Mesenchymal stem cell (in vitro differentiated cells and primary cell): ENCODE data around the gene UGT1A6. TPM values are rescaled to one million over a fixed set of nuclear protein-coding genes. Genes with fewer than 3 reads are reported as not detected.
"Not testable (repeated sequence)": the region's sequence is repeated elsewhere in the genome, so short reads cannot be mapped to it uniquely, and the experiment has no call there.

ENCODE experiments used
- DNase-seq: peaks from one replicate; pipeline ENCODE4 v3.0.0-alpha.2; 2013
- H2AFZ ChIP-seq: one replicate; pipeline ENCODE4 v1.6.1; 2013; ENCODE audit warnings: low read depth, mild to moderate bottlenecking, control low read depth, inconsistent platforms, low read length, moderate library complexity
- H2AK5ac ChIP-seq: 2 replicates; pipeline ENCODE4 v1.6.1; 2013; ENCODE audit warnings: low read length, moderate library complexity, mild to moderate bottlenecking, inconsistent platforms; ENCODE audit not compliant: severe bottlenecking
- H2BK120ac ChIP-seq: one replicate; pipeline ENCODE4 v1.6.1; 2013; ENCODE audit warnings: low read depth, mild to moderate bottlenecking, inconsistent platforms, low read length, moderate library complexity
- H2BK12ac ChIP-seq, 2 experiments: one replicate each; pipeline ENCODE4 v1.6.1; 2013; ENCODE audit warnings: inconsistent platforms in 2 of 2, low read length in 2 of 2, mild to moderate bottlenecking in 2 of 2, moderate library complexity in 2 of 2, control low read depth in 1 of 2
- H2BK15ac ChIP-seq: one replicate; pipeline ENCODE4 v1.6.1; 2013; ENCODE audit warnings: mild to moderate bottlenecking, low read depth, inconsistent platforms; ENCODE audit not compliant: poor library complexity, severe bottlenecking
- H2BK5ac ChIP-seq: 2 replicates; pipeline ENCODE4 v1.6.1; 2013; ENCODE audit warnings: low read depth, mild to moderate bottlenecking, low read length, control low read depth, inconsistent platforms; ENCODE audit not compliant: poor library complexity, severe bottlenecking
- H3K14ac ChIP-seq, 2 experiments: one replicate each; pipeline ENCODE4 v1.6.1; 2013; ENCODE audit warnings: inconsistent platforms in 2 of 2, low read length in 2 of 2, control low read depth in 1 of 2, mild to moderate bottlenecking in 1 of 2, moderate library complexity in 1 of 2
- H3K18ac ChIP-seq, 2 experiments: one replicate each; pipeline ENCODE4 v1.6.1; 2013; ENCODE audit warnings: inconsistent platforms in 2 of 2, low read length in 2 of 2, control low read depth in 1 of 2, low read depth in 1 of 2, mild to moderate bottlenecking in 1 of 2
- H3K23ac ChIP-seq, 2 experiments: one replicate each; pipeline ENCODE4 v1.6.1; 2013; ENCODE audit warnings: inconsistent platforms in 2 of 2, low read length in 2 of 2, mild to moderate bottlenecking in 2 of 2, moderate library complexity in 2 of 2, control low read depth in 1 of 2
- H3K27ac ChIP-seq: 2 replicates; pipeline ENCODE4 v1.5.1; 2013; ENCODE audit warnings: mild to moderate bottlenecking, moderate library complexity, low read length, control low read depth, inconsistent platforms; ENCODE audit not compliant: poor library complexity, severe bottlenecking
- H3K27me3 ChIP-seq, 2 experiments: 2 replicates each; pipeline versions ENCODE4 v1.6.1 to v1.7.0; 2013; ENCODE audit warnings: low read length in 2 of 2, mild to moderate bottlenecking in 2 of 2, moderate library complexity in 2 of 2, control low read depth in 1 of 2, inconsistent platforms in 1 of 2; ENCODE audit not compliant: control insufficient read depth in 1 of 2, insufficient read depth in 1 of 2
- H3K36me3 ChIP-seq, 2 experiments: 2 replicates each; pipeline versions ENCODE4 v1.6.1 to v1.7.0; 2013; ENCODE audit warnings: low read length in 2 of 2, control low read depth in 1 of 2, inconsistent platforms in 1 of 2, low read depth in 1 of 2, mild to moderate bottlenecking in 1 of 2; ENCODE audit not compliant: insufficient read depth in 2 of 2, control insufficient read depth in 1 of 2
- H3K4ac ChIP-seq, 2 experiments: one replicate each; pipeline ENCODE4 v1.6.1; 2013; ENCODE audit warnings: inconsistent platforms in 2 of 2, low read length in 2 of 2, mild to moderate bottlenecking in 2 of 2, moderate library complexity in 2 of 2, control low read depth in 1 of 2, low read depth in 1 of 2
- H3K4me1 ChIP-seq: 2 replicates; pipeline ENCODE4 v1.6.1; 2013; ENCODE audit warnings: low read depth, low read length, control low read depth; ENCODE audit not compliant: control insufficient read depth, insufficient read depth
- H3K4me2 ChIP-seq: 2 replicates; pipeline ENCODE4 v1.6.1; 2013; ENCODE audit warnings: low read length, mild to moderate bottlenecking, inconsistent platforms; ENCODE audit not compliant: poor library complexity, severe bottlenecking
- H3K4me3 ChIP-seq, 2 experiments: 2 replicates each; pipeline versions ENCODE4 v1.5.1 to v1.7.0; 2013; ENCODE audit warnings: low read length in 2 of 2, mild to moderate bottlenecking in 2 of 2, control low read depth in 1 of 2, low read depth in 1 of 2; ENCODE audit not compliant: insufficient read depth in 1 of 2
- H3K79me1 ChIP-seq: replicated peaks from 2 replicates; pipeline ENCODE4 v1.6.1; 2013; ENCODE audit warnings: mild to moderate bottlenecking, control low read depth, low read length, inconsistent platforms; ENCODE audit not compliant: poor library complexity, severe bottlenecking
- H3K9ac ChIP-seq: 2 replicates; pipeline ENCODE4 v1.7.0; 2013; ENCODE audit warnings: mild to moderate bottlenecking, low read length, moderate library complexity
- H3K9me3 ChIP-seq: 2 replicates; pipeline ENCODE4 v1.7.0; 2013; ENCODE audit warnings: mild to moderate bottlenecking, low read length; ENCODE audit not compliant: control insufficient read depth
- H4K8ac ChIP-seq: one replicate; pipeline ENCODE4 v1.6.1; 2013; ENCODE audit warnings: inconsistent platforms, mild to moderate bottlenecking, low read length, moderate library complexity
- H4K91ac ChIP-seq: one replicate; pipeline ENCODE4 v1.6.1; 2013; ENCODE audit warnings: mild to moderate bottlenecking, low read length, inconsistent platforms
- WGBS: methylation state at CpG from one replicate; pipeline ENCODE4 v1.1.7; 2013; ENCODE audit warnings: mixed read lengths; 5-methylcytosine and 5-hydroxymethylcytosine counted together
- polyA plus RNA-seq, 2 experiments: library from polyadenylated mRNA; stranded (reverse); fragments of 200-250 nt; gene quantifications; one replicate each; pipeline ENCODE4 v1.2.3, GENCODE V29; 2013

UGT1A6 gene
- polyA plus RNA-seq (2013, experiment 1 of 2), result not detected
- polyA plus RNA-seq (2013, experiment 2 of 2), result not detected

DNA sequence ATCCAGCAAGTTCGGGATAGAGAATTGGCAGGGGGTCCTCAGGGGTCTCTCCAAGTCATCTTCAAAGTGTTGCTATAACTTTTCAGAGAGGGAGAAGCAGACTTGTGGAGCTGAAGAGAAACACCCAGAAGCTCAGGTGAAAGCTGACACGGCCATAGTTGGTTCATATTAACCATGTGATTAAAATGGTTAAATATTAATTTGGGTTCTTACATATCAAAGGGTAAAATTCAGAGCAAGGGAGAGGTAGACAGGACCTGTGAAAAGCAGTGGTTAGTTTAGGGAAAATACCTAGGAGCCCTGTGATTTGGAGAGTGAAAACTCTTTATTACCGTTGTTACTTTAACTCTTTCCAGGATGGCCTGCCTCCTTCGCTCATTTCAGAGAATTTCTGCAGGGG is at the start of gene UGT1A6:
UGT1A6 (plus strand) TSS at position 243 of the 400 bp plus-strand sequence; CDS start at position 358, 115 bp downstream.
- H3K18ac ChIP-seq, result no peak within 1 kb of the TSS
- H3K27me3 ChIP-seq, result peaks cover 0 to 19% of the 10 kb centered on the region in 2 experiments
- H3K23ac ChIP-seq, result no peak within 1 kb of the TSS
- H2BK120ac ChIP-seq, result no peak within 1 kb of the TSS
- whole genome bisulfite sequencing, result 88% methylated on average over 4 of the region's 4 CpGs
- no peak within 1 kb of the TSS for H2BK5ac ChIP-seq
- H2AK5ac ChIP-seq, result no peak within 1 kb of the TSS
- H2BK12ac ChIP-seq, result no peak within 1 kb of the TSS
- H4K8ac ChIP-seq, result no peak within 1 kb of the TSS
- no peak within 1 kb of the TSS for H4K91ac ChIP-seq
- H3K36me3 ChIP-seq, result no peaks in the 10 kb centered on the region
- no peak within 1 kb of the TSS for H3K9ac ChIP-seq
- H3K4me2 ChIP-seq, result no peak within 1 kb of the TSS
- H2AFZ ChIP-seq, result no peak within 1 kb of the TSS
- H3K27ac ChIP-seq, result no peak within 1 kb of the TSS
- H2BK15ac ChIP-seq, result no peak within 1 kb of the TSS
- H3K4me1 ChIP-seq, result no peaks in the 10 kb centered on the region
- H3K14ac ChIP-seq, result no peak within 1 kb of the TSS
- H3K4me3 ChIP-seq, result no peak within 1 kb of the TSS
- no peaks in the 10 kb centered on the region for H3K79me1 ChIP-seq
- H3K4ac ChIP-seq, result no peak within 1 kb of the TSS
- no peak for DNase-seq
- H3K9me3 ChIP-seq, result no peaks in the 10 kb centered on the region

DNA sequence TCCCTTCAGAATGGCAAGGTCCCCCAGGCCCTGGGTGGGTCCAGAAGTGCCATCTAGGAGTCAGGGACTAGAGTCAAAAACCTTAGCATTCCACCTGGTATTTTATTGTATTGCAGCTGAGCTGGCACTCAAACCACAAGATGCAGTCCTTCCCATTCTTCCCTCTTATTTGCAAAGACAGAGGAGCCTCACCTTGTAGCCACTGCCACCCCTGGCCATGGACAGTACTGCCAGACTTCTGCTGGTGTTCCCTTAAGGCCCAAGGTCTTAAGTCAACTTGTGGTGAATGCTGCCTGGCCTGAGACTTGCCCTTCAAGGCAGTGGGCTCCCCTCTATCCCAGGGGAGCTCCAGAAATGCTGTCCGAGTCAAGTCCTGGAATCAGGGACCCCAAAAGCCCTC is 49.6 kb upstream of the UGT1A6 start:
- Histone ChIP-seq H2BK5ac (no peak overlapping the region), H3K9me3 (peaks cover 9% of the 10 kb centered on the region), H3K4me1 (no peaks in the 10 kb centered on the region), H3K4ac (no peak overlapping the region), H3K79me1 (no peaks in the 10 kb centered on the region), H3K4me2 (no peak overlapping the region), H3K14ac (no peak overlapping the region), H2AFZ (no peak overlapping the region), H3K4me3 (no peak overlapping the region), H3K27me3 (peaks cover 0 to 10% of the 10 kb centered on the region in 2 experiments), H3K18ac (no peak overlapping the region), H3K9ac (no peak overlapping the region), H2BK120ac (no peak overlapping the region), H4K8ac (no peak overlapping the region), H2AK5ac (no peak overlapping the region), H2BK15ac (no peak overlapping the region), H4K91ac (no peak overlapping the region), H3K23ac (no peak overlapping the region), H3K27ac (no peak overlapping the region), H3K36me3 (no peaks in the 10 kb centered on the region), H2BK12ac (no peak overlapping the region)
- 77% methylated on average over 1 of the region's 1 CpG for WGBS
- no peak for DNase-seq

DNA sequence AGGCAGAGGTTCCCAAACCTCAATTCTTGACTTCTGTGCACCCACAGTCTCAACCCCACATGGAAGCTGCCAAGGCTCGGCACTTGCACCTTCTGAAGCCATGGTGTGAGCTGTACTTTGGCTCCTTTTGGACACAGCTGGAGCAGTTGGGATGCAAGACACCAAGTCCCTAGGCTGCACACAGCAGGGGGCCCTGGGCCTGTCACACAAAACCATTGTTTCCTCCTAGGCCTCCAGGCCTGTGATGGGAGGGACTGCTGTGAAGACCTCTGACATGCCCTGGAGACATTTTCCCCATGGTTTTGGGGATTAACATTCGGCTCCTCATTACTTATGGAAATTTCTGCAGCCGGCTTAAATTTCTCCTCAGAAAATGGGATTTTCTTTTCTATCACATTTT is 46.7 kb upstream of the UGT1A6 start:
- H2AK5ac ChIP-seq, H3K4me2 ChIP-seq, DNase-seq, H4K91ac ChIP-seq, H3K4me1 ChIP-seq, H3K4me3 ChIP-seq, H3K23ac ChIP-seq, H3K9me3 ChIP-seq, H3K14ac ChIP-seq, H3K27me3 ChIP-seq, H3K9ac ChIP-seq, H3K18ac ChIP-seq, H2BK120ac ChIP-seq, H2BK12ac ChIP-seq, H3K27ac ChIP-seq, H3K79me1 ChIP-seq, H2AFZ ChIP-seq, H3K4ac ChIP-seq, H2BK15ac ChIP-seq, H2BK5ac ChIP-seq, H4K8ac ChIP-seq, H3K36me3 ChIP-seq: not testable (repeated sequence)
- WGBS, result 74% methylated on average over 3 of the region's 3 CpGs

DNA sequence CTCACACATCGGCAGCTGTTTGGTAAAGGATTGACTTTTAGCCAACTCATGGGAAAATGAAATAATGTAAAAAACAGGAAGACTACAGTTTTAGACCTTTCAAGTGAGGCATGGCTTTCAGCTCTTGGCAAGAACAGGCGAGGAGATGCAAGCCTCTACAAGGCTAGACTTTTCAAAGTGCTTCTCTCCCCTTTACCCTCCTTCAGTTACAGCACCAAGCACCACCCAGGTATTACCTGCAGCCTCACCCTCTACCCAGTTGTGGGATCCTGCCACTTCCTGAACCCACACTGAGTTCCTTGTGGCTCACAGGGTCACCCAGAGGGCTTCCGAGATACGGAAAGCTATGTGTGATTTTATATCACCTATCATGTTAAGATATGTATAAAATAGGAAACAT is 41.7 kb upstream of the UGT1A6 start:
- WGBS, result 54% methylated on average over 2 of the region's 4 CpGs

More for the DNA sequence above, 41.7 kb upstream of the UGT1A6 start:
- H3K9me3 ChIP-seq, result peaks cover 3% of the 10 kb centered on the region
- H3K14ac ChIP-seq, result no peak overlapping the region
- H3K36me3 ChIP-seq, result no peaks in the 10 kb centered on the region
- no peak overlapping the region for H3K27ac ChIP-seq
- H3K23ac ChIP-seq, result no peak overlapping the region
- peaks cover 0 to 4% of the 10 kb centered on the region in 2 experiments for H3K27me3 ChIP-seq
- H3K4me3 ChIP-seq, result no peak overlapping the region
- H2AFZ ChIP-seq, result no peak overlapping the region
- H4K91ac ChIP-seq, result no peak overlapping the region
- H3K9ac ChIP-seq, result no peak overlapping the region
- H2BK15ac ChIP-seq, result no peak overlapping the region
- no peak overlapping the region for H2BK120ac ChIP-seq
- no peak for DNase-seq
- H3K18ac ChIP-seq, result no peak overlapping the region
- H3K79me1 ChIP-seq, result no peaks in the 10 kb centered on the region
- no peak overlapping the region for H4K8ac ChIP-seq
- no peak overlapping the region for H2BK5ac ChIP-seq
- H3K4me2 ChIP-seq, result no peak overlapping the region
- no peak overlapping the region for H2AK5ac ChIP-seq
- H3K4ac ChIP-seq, result no peak overlapping the region
- H2BK12ac ChIP-seq, result no peak overlapping the region
- H3K4me1 ChIP-seq, result no peaks in the 10 kb centered on the region
